Forelimb muscle (tissue), 1 donor: Measurements from ENCODE around the gene IMPA2. TPM values are rescaled to one million over a fixed set of nuclear protein-coding genes. Genes with fewer than 3 reads are reported as not detected.

Source experiments
- DNase-seq: peaks from one replicate; pipeline ENCODE4 v3.0.0-alpha.2; 2013; ENCODE audit warnings: low read depth
- polyA plus RNA-seq: library from polyadenylated mRNA; unstranded; fragments of 120-200 nt; gene quantifications from one replicate; pipeline ENCODE4 v1.2.1, GENCODE V29; 2013; ENCODE audit not compliant: insufficient read length

The IMPA2 gene
- polyA plus RNA-seq, 1 donor: 20.9 TPM

DNA sequence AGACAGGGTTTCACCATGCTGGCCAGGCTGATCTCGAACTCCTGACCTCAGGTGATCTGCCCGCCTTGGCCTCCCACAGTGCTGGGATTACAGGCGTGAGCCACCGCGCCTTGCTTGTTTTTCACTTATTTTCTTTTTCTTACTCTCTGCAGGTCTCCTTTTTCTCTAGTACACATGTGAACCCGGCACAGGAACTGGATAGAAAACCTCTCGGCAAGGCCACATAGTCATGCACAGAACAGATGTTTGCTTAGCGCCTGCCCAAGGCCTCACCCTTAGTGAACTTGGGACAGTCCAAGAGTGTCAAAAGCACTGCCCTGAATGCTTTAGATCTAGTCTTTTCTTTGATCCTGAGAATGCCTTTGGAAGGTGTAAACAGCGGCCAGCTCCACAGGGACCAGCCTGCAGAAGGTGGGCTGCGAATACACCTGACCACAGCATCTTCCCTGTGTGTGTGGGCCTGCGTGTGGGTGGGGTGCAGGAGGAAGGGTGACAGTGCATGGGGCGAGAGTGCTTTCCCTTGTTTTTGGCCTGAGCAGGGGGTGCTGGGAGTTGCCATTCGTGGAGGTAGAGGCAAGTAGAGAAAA, 27.0 kb downstream of the IMPA2 start:
- no peak for DNase-seq

DNA sequence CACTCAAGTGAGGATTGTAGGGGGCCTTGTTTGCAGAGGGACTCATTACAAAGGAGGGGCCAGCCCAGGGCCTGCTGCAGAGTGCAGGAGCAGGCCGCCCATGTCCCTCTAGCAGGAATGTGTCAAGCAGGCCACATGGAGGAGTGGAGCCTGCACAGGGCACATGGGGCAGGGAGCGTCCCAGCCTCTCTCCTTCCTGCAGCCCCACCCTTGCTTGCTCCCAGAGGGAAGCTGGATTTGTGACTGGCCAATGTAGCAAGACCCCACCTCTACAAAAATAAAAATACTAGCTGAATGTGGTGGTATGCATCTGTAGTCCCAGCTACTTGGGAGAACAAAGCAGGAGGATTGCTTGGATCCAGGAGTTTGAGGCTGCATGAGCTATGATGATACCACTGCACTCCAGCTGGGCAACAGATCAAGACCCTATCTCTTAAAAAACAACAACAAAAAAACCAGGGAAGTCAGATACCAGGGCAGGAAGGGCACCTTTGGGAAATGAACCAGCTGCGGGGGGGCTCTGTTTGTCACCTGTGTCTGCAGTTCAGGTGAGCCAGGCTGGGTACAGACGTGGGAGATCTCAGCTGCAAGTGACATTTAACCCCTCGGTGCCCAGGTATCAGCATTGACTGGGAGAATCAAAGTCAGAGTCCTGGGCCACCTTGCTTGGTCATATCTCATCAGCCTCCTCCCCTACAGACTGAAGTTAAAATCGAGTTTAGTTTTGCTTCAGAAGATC, 27.7 kb downstream of the IMPA2 start:
- DNase-seq: no peak

DNA sequence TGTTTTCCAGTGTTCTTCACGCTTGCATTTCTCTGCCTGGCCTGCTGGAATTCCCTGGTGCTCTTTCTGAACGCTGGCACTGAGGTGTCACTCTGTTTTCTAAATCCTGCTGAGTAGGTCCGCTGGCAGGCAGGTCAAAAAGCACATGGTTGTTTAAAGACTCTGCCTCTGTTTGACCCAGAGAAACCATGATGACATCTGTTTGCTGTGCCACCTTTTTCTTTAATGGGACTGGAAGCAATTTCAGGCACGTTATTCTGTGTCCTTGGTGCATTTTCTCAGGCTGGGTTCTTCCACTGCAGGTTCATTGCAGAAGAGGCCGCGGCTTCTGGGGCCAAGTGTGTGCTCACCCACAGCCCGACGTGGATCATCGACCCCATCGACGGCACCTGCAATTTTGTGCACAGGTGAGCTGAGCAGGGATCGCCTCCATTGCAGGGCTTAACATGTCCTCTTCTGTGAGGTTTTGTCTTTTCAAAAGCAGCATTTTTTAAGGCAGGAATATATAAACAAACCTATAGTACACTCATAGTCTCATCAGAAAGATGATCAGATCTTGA, 28.4 kb downstream of the IMPA2 start:
- DNase-seq: no peak

DNA sequence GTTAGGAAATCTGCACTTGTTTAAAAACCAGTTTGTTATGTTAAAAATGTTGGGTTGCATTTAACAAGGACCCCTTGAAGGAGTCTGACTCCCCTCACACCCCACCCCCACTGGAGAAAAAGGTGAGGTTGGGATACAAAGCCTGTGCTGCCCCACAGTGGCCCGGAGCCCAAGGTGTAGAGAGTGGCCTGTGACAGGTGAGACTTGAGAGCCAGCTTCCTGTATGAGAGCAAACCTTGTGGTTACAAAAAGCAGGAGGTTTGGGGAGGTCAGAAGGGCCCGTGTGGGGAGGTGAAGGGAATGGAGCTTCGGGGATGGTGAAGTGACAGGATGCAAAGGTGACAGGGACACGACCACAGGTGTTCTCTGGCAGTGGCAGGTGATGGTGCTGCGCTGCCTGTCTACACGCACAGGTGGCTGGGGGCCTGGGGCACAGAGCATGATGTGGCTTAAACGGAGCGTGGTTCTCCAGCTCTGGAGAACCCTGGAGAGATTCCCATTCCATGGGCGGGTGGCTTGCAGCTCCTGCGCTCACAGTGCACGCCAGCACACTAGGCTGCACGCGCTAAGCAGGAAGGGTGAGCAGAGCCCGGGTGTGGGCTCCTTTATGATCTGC, 29.0 kb downstream of the IMPA2 start:
- DNase-seq: no peak

DNA sequence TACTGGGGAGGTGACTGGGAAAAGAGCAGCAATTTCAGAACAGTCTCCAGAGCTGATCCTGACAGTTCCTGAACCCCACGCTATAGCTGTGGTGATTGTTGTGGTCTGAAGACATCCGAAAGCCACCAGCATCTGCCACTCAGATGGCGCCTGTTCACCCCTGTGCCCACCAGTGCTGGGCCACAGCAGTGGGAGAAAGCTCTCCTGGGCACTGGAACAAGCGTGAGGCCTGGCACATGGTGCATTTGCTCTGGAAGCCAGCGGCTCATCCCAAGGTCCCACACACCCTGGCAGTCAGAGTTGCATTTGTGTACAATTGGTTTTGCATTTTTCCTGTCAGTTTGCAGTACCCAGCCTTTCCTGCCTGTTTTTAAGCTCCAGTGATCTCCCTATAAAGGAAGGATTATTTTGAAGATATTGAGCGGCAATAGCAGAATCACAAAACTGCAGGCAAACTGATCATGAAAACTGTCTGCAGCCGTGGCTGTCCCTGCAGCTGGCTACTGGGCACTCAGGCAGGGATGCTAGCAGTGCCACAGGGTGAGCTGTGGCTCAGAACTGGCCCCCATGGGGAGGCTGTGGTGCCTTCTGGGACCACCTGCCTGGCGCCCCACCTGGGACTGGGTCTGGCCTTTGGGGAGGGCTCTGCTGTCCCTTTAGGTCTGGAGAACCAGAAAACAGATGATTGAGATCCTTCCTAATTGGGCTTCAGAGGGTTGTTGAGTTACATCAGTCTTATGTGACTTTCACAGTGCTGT, 30.1 kb downstream of the IMPA2 start:
- DNase-seq: no peak

DNA sequence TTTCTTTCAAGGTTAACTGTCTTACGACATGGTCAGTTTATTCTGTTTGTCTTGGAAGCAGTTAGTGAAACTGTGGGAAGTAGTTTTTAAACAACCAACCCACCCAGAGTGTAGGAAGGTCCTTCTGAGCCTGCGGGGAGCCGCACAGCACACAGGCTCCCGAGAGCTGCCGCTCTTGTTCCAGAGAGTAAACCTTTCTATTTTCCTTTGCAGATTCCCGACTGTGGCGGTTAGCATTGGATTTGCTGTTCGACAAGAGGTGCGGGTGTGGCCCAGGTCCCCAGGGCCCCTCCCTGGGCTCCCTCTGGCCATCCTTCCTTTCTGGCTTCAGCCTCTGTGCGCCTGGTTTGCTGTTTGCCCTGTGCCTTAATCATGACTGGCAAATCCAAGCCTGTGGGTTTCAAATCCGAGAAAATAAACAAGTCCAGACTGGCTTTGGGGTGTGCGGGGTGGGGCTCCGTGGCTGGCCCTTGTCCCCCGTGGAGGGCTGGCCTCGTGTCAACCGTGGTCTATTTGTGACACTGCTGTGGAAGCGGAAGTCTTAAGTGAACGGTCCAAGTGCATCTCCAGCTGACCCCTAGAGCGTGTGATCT, 30.7 kb downstream of the IMPA2 start:
- no peak for DNase-seq

DNA sequence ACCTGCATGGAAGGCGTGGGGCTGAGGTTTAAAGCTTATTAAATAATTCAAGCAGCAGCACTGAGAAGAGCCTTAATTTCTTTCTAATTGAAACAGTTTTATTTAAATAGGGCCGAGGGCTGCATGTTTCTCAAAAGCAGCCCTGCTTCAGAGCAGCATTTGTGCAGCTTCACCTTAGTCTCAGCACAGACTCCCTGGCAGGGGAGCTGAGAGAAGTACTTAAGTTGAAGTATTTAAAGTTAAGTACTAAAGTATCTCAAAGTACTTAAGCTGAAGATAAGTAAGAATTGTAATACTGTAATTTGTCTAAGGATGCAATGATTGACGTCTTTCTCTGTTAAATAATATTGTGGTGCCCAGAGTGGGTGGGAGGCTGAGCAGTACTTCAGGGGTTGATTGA, 31.4 kb downstream of the IMPA2 start:
- DNase-seq: no peak

DNA sequence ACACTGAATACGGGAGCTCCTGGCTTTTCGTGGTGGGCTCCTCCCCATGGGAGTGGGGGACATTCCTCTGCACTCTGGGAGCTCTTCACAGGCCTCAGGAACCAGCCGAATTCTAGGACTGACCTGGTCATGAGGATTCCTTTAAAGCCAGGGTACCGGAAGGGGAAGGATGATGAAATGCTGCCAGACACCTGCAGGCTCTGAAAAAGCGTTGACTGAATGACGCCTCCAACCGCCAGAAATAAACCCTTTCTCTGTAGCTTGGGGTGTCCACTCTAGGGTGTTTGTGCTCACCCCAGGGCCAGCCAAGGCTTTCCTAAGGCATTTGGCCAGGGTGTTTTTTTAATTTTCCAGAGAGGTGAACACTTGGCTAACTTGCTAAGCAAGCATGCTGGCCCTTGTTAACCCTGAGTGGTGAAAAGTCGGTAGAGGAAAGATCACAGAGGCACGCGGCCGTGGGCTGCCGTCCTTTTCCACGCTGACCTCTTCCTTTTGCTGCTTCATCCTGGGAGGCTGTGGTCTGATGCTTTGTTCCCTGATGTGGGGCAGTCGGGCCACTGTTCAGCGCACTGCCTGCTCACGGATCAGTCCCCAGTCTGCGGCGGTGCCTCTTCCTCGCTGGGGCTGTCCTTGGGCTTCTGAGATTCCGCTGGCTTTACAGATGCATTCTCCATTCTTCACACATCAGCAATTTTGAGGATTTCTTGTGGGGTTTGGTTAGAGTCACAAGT, 32.0 kb downstream of the IMPA2 start:
- no peak for DNase-seq

DNA sequence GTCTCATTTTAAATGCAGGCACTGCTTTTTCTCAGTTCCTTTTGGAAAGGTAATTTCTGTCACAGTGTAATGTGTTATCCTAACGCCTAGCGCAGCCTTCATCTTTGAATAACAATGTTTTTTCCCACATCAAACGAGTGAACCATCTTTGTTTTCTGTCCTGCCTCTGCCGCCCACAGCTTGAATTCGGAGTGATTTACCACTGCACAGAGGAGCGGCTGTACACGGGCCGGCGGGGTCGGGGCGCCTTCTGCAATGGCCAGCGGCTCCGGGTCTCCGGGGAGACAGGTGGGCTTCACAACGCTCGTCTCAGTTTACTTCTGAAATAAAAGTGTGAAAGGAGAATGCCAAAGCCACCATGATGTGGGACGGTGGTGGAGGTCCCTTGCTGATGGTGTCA, 32.8 kb downstream of the IMPA2 start:
- DNase-seq: no peak

DNA sequence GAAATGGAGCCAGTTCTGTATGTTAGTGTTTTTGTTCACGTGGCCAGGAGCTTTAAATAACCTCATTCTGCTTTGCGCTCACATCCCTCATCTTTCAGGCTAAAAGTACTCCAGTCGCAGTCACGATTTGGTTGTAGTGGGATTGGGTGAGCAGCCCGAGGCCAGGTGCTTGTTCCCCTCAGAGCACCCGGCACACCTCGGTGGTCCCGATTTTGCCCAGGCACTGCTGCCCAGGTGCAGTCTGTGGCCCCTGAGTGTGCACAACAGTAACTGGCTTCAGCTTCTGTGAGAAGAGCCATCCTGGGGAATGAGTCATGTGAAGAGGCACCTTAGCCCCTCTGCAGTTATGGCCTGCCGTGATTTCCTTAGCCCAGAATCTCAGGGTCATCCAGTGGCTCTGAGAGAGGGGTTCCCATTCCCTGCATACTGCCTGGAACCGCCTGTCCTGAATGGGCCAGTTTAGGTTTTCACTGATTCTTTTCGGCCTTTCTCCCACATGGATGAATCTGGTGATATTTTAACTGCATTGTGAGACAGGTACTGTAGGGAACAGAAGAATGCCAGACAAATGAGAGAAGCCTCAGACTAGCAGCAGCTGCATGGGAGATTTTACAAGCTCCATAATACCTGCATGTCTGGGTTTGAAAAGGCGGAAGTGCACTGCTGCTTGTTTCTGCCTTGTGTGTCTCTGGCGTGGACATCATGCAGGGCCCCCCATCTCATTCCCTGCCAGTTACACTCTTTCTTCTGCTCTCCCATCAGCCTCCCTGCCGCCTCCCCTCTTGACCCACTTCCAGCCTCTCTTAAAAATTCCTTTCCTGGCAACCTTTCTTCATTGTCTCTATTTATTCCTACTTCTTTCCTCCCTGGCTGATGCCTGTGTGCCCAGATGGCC, 33.5 kb downstream of the IMPA2 start:
- DNase-seq: no peak

DNA sequence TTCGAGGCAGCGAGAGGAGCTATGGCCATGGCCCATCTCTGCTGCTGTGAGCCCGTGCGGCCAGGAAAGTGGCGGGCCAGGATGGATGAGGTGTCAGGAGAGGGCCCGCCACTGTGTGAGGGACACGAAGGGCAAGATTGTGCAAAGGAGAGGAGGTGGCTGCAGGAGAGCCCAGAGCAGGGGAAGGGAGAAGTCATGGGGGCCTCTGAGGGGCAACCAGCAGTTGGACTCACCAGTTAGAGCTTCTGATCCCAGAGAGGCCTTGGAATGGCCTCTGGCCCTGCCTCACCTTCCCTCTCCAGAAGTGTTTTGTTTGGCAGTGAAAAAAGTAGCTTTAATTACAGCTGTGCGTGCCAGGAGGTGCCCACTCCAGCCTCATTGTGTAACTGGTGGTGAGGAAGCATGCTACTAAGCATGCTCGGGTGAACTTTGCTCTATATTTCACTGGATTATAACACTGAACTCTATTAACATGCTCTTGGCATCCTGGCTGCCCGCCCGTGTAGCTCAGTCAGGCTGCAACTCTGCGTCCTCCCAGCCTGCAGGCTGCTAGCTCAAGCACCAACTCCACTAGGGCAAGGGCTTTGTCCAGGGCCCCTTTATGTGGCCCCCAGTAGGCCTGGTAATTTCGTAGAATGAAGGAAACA, 34.2 kb downstream of the IMPA2 start:
- no peak for DNase-seq

DNA sequence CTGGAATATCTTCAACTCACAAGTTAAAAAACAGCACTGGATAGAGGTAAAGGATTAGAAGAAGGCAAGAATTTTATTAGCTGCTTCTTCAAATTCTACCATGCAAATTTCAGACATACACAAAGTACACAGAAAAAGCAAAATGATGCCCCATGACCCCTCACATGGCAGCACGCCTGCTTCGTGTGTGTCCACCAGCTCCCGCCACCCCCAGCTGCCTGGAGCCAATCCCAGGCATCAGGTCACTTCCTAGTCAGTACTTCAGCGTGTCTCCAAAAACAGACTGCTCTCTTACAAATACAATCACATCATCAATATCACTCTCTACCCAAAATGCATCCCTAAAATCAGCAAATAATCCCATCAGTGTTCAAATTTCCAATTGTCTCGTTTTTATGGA, 35.8 kb downstream of the IMPA2 start:
- no peak for DNase-seq

DNA sequence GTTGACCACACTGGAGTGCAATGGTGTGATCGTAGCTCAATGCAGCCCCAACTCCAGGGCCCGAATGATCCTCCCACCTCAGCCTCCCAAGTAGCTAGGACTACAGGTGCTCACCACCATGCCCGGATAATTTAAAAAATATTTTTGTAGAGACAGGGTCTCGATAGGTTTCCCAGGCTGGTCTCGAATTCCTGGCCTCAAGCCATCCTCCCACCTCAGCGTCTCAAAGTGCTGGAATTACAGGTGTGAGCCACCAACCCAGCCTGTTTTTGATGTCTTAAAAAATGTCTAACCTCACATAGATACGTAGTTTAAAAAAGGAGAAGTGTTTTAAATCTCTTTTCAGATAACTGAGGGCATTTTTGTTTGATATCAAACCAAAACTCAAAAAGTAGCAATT, 37.6 kb downstream of the IMPA2 start:
- DNase-seq: no peak

DNA sequence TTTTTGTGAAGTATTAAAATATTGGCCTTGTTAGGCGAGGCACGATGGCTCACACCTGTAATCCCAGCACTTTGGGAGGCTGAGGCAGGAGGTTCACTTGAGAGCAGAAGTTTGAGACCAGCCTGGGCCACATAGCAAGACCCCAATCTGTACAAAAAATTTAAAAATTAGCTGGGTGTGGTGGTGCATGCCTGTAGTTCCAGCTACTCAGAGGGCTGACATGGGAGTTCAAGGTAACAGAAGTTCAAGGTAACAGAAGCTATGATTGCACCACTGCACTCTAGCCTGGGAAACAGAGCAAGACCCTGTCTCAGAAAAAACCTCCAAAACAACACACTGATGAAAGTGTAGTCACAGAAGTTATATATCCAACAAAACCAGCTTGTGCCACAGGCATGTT, 39.8 kb downstream of the IMPA2 start:
- DNase-seq: no peak

DNA sequence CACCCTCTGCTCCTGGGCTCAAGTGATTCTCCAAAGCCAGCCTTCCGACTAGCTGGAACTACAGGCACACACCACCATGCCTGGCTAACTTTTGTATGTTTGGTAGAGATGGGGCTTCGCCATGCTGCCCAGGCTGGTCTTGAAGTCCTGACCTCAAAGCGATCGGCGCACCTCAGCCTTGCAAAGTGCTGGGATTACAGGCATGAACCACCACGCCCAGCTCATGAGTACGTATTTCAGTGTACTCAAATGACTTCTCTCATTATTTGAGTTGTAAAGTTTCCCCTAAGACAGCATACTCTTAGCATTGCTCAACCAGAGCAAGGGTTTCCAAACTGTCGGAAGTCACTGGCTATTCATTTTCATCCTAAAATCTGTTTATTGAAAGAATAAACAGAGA, 40.3 kb downstream of the IMPA2 start:
- DNase-seq: no peak

DNA sequence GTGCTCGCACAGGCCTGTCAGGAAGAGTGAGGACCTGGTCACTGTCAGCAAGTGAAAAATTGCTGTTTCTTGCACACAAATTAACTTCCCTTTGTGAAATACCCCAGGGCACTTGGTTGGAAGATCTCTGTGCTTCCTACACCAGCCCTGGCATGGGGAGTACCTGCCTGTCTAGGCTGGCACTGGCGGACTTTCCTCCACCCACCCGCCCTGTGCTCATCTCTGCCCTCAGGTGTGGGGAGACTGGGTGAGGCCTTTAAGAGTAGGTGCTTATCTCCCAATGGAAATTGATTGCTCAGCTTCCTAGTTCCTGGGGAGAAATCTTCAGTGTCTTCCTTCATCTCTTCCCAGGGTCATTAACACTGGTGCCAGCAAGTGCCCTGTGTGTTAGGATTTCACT, 42.1 kb downstream of the IMPA2 start:
- no peak for DNase-seq

DNA sequence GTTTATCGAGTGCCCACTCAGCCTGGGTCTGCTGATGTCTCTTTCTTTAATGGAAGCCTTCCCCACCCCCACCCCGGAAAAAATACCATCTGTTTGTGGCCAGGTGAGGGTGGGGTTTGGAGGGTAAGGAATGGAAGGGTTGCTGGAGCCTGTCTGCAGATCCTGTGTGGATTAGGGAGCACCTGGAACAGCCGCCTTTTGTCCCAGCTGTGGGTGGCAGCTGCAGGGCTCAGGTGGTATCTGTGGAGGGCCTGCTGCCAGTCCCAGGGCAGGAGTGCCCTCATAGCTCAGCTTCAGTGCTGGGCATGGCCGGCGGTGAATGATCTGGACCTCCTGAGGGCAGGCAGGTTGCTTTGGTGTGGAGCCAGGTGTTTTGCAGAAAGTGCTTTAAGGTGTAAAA, 45.3 kb downstream of the IMPA2 start:
- DNase-seq: no peak

DNA sequence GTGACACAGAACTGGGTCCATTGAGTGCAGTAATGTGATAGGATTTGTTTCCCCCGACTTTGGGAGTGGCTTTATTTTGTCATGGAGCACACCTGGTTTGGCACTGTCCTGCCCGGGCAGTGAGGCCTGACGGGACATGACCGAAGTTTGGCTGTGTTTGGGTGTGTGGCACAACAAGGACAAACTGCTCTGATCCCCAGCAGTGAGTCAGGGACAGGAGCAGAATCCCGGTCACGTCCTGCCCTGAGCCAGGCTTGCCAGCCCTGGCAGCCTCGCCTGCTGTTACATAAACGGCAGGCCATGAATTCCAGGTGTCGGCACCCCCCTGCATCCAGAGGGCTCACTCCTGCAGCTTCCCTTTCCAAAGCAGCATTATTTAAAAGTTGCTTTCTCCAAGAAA, 45.7 kb downstream of the IMPA2 start:
- no peak for DNase-seq

DNA sequence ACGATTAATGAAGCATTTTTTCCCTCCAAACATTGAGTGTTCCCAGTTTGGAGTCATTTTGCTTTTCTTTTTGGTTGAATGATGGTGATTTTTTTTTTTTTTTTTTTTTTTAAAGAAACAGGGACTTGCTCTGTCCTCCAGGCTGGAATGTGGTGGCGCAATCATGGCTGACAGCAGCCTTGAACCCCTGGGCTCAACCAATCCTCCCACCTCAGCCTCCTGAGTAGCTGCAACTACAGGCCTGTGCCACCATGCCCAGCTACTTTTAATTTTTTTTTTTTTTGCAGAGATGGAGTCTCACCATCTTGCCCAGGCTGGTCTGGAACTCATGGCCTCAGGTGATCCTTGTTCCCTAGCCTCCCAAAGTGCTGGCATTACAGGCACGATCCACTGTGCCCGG, 46.2 kb downstream of the IMPA2 start:
- DNase-seq: no peak
